ENCODE data around the gene FARS2.

Gene FARS2

GRCh38 chr6:5617179-5617578, 355.9 kb downstream of the FARS2 start:
- no peak overlapping the region for H3K4me3 ChIP-seq (ENCODE audit: low read depth, low read length)
- H3K27ac ChIP-seq (ENCODE audit: extremely low read depth, low read depth, low read length): no peak overlapping the region
- no peaks in the 10 kb centered on the region for H3K36me3 ChIP-seq (ENCODE audit: control insufficient read depth in 2 of 2, insufficient read depth in 1 of 2, low read length in 2 of 2)
- no peaks in the 10 kb centered on the region for H3K4me1 ChIP-seq (ENCODE audit: control insufficient read depth, insufficient read depth, low read length)
- POLR2A ChIA-PET: no interaction called here
- CTCF ChIA-PET: interaction anchor here (0.6 kb wide), 1 partner anchor 115 kb away, joined by 3 read pairs; no protein-coding TSS in a partner anchor
- H3K9me3 ChIP-seq (ENCODE audit: control insufficient read depth, insufficient read depth, low read depth, low read length): no peaks in the 10 kb centered on the region
- TF ChIP-seq ZNF175 (tag by site-specific recombination; IDR thresholded peaks at IDR 0.05): no peak
- TF ChIP-seq ZBTB17 (tag by site-specific recombination; IDR thresholded peaks at IDR 0.05): no peak
- no peak for TF ChIP-seq ZNF155 (tag by site-specific recombination; IDR thresholded peaks at IDR 0.05)
- no peak for TF ChIP-seq ATF2 (tag by site-specific recombination; IDR thresholded peaks at IDR 0.05; ENCODE audit: low read depth)
- no peak for TF ChIP-seq YY2 (tag by site-specific recombination; IDR thresholded peaks at IDR 0.05)

GRCh38 chr6:5619249-5619648, 357.9 kb downstream of the FARS2 start:
- no peak overlapping the region for H3K27ac ChIP-seq (ENCODE audit: extremely low read depth, low read depth, low read length)
- POLR2A ChIA-PET: no interaction called here
- TF ChIP-seq KLF17 (tag by site-specific recombination; IDR thresholded peaks at IDR 0.05) (no peak), ZNF645 (tag by site-specific recombination; IDR thresholded peaks at IDR 0.05) (no peak), GLIS2 (tag by site-specific recombination; IDR thresholded peaks at IDR 0.05) (no peak), ZNF280C (tag by site-specific recombination; IDR thresholded peaks at IDR 0.05) (no peak), ZNF398 (tag by site-specific recombination; IDR thresholded peaks at IDR 0.05) (no peak), ZFP37 (tag by site-specific recombination; IDR thresholded peaks at IDR 0.05) (no peak), ZNF19 (tag by site-specific recombination; IDR thresholded peaks at IDR 0.05; ENCODE audit: low read depth) (no peak), ZNF138 (tag by site-specific recombination; IDR thresholded peaks at IDR 0.05; ENCODE audit: borderline replicate concordance) (no peak), ZNF548 (tag by site-specific recombination; IDR thresholded peaks at IDR 0.05) (no peak), SETDB1 (IDR thresholded peaks at IDR 0.05; ENCODE audit: insufficient read length, low read length) (no peak), SP2 (tag by site-specific recombination; IDR thresholded peaks at IDR 0.05) (no peak), ZNF292 (tag by site-specific recombination; IDR thresholded peaks at IDR 0.05; ENCODE audit: borderline replicate concordance, low read depth) (no peak), ZNF610 (tag by site-specific recombination; IDR thresholded peaks at IDR 0.05; ENCODE audit: borderline replicate concordance) (no peak), ZNF449 (tag by site-specific recombination; IDR thresholded peaks at IDR 0.05) (no peak)

More at GRCh38 chr6:5619249-5619648, 357.9 kb downstream of the FARS2 start:
- no peaks in the 10 kb centered on the region for H3K9me3 ChIP-seq (ENCODE audit: control insufficient read depth, insufficient read depth, low read depth, low read length)
- CTCF ChIA-PET: no interaction called here
- no peaks in the 10 kb centered on the region for H3K4me1 ChIP-seq (ENCODE audit: control insufficient read depth, insufficient read depth, low read length)
- no peaks in the 10 kb centered on the region for H3K36me3 ChIP-seq (ENCODE audit: control insufficient read depth in 2 of 2, insufficient read depth in 1 of 2, low read length in 2 of 2)
- H3K4me3 ChIP-seq (ENCODE audit: low read depth, low read length): no peak overlapping the region
